ENCODE results near the gene ZNF862. TPM values are rescaled to one million over a fixed set of nuclear protein-coding genes. Genes with fewer than 3 reads are reported as not detected.

ZNF862 gene
- total RNA-seq, 2 donors from 2014 or later: 8.3 to 15.6 TPM

- H3K27me3 ChIP-seq (ENCODE audit: control insufficient read depth, insufficient read depth, low read length, poor library complexity, severe bottlenecking): peaks cover 39% of the 10 kb centered on the region
These were observed 481 bp upstream of the ZNF862 start for GRCh38 chr7:149837564-149838223.

GRCh38 chr7:149838992-149839408 lies 825 bp downstream of the ZNF862 start:
- 15 to 20% methylated on average over 2 to 6 of the region's 6 CpGs for WGBS, 2 experiments (ENCODE audit: insufficient coverage in 1 of 2, insufficient read length in 1 of 2)
- Histone ChIP-seq H3K4me3 (ENCODE audit: low read length) (peak overlapping the region; percentile 96), H3K4me1 (ENCODE audit: control insufficient read depth, insufficient read depth, low read length) (peaks cover 10% of the 10 kb centered on the region), H3K36me3 (ENCODE audit: control insufficient read depth, insufficient read depth, low read length) (no peaks in the 10 kb centered on the region), H3K9me3 (ENCODE audit: control insufficient read depth, low read length) (no peaks in the 10 kb centered on the region), H3K27me3 (ENCODE audit: control insufficient read depth, insufficient read depth, low read length, poor library complexity, severe bottlenecking) (peaks cover 41% of the 10 kb centered on the region), H3K27ac (ENCODE audit: low read depth, low read length) (no peak overlapping the region), H3K9ac (ENCODE audit: extremely low read depth, low read length, poor library complexity, severe bottlenecking) (peak overlapping the region; percentile 66)
- H3K4me3 Mint-ChIP-seq: peak overlapping the region; percentile 82
- H3K36me3 Mint-ChIP-seq (ENCODE audit: low read depth): no peaks in the 10 kb centered on the region
- H3K27ac Mint-ChIP-seq: peak overlapping the region; percentile 44
- H3K27me3 Mint-ChIP-seq (ENCODE audit: insufficient read depth): peaks cover 55% of the 10 kb centered on the region
- no peak for TF ChIP-seq CTCF (conservative IDR thresholded peaks at IDR 0.05)
- DNase-seq: no peak
- H3K9me3 Mint-ChIP-seq: no peaks in the 10 kb centered on the region
- peaks cover 17% of the 10 kb centered on the region for H3K4me1 Mint-ChIP-seq

More at GRCh38 chr7:149837564-149838223, 481 bp upstream of the ZNF862 start:
- no peak for TF ChIP-seq CTCF (conservative IDR thresholded peaks at IDR 0.05)
- Mint-ChIP-seq H3K27me3 (ENCODE audit: insufficient read depth) (peaks cover 45% of the 10 kb centered on the region), H3K36me3 (ENCODE audit: low read depth) (no peaks in the 10 kb centered on the region), H3K9me3 (no peaks in the 10 kb centered on the region), H3K27ac (no peak overlapping the region), H3K4me1 (peaks cover 17% of the 10 kb centered on the region), H3K4me3 (peak overlapping the region; percentile 82)
- Histone ChIP-seq H3K9ac (ENCODE audit: extremely low read depth, low read length, poor library complexity, severe bottlenecking) (no peak overlapping the region), H3K27ac (ENCODE audit: low read depth, low read length) (no peak overlapping the region), H3K9me3 (ENCODE audit: control insufficient read depth, low read length) (no peaks in the 10 kb centered on the region), H3K4me1 (ENCODE audit: control insufficient read depth, insufficient read depth, low read length) (peaks cover 10% of the 10 kb centered on the region), H3K4me3 (ENCODE audit: low read length) (no peak overlapping the region), H3K36me3 (ENCODE audit: control insufficient read depth, insufficient read depth, low read length) (no peaks in the 10 kb centered on the region)
- WGBS, 2 experiments (ENCODE audit: insufficient coverage in 1 of 2, insufficient read length in 1 of 2): 34% methylated on average over 10 to 17 of the region's 17 CpGs
- DNase-seq: no peak

GRCh38 chr7:149839933-149840332 lies 1.8 kb downstream of the ZNF862 start:
- Mint-ChIP-seq H3K27me3 (ENCODE audit: insufficient read depth) (peaks cover 50% of the 10 kb centered on the region), H3K4me1 (peaks cover 17% of the 10 kb centered on the region), H3K36me3 (ENCODE audit: low read depth) (no peaks in the 10 kb centered on the region), H3K27ac (no peak overlapping the region), H3K4me3 (no peak overlapping the region), H3K9me3 (no peaks in the 10 kb centered on the region)
- TF ChIP-seq CTCF (conservative IDR thresholded peaks at IDR 0.05): no peak
- no peak for DNase-seq
- Histone ChIP-seq H3K27ac (ENCODE audit: low read depth, low read length) (no peak overlapping the region), H3K4me1 (ENCODE audit: control insufficient read depth, insufficient read depth, low read length) (peaks cover 10% of the 10 kb centered on the region), H3K9me3 (ENCODE audit: control insufficient read depth, low read length) (no peaks in the 10 kb centered on the region), H3K27me3 (ENCODE audit: control insufficient read depth, insufficient read depth, low read length, poor library complexity, severe bottlenecking) (peaks cover 35% of the 10 kb centered on the region), H3K9ac (ENCODE audit: extremely low read depth, low read length, poor library complexity, severe bottlenecking) (no peak overlapping the region), H3K36me3 (ENCODE audit: control insufficient read depth, insufficient read depth, low read length) (no peaks in the 10 kb centered on the region), H3K4me3 (ENCODE audit: low read length) (peak overlapping the region; percentile 96)
- WGBS, 2 experiments (ENCODE audit: insufficient coverage in 1 of 2, insufficient read length in 1 of 2): 93 to 97% methylated on average over 5 of the region's 5 CpGs

Measured in endodermal cell (in vitro differentiated cells).